Stimulated activated CD8-positive, alpha-beta memory T cell treated with anti-CD3 and anti-CD28 coated beads, Interleukin-2, amount 100 ng/mL, for 1 hour (primary cell): ENCODE measurements around the gene ARHGEF11.

ENCODE experiments used
- DNase-seq, 2 donors: peaks; one replicate each; pipeline ENCODE4 v3.0.0-alpha.2; 2020; ENCODE audit warnings: low read depth in 2 of 2

The ARHGEF11 gene

DNA sequence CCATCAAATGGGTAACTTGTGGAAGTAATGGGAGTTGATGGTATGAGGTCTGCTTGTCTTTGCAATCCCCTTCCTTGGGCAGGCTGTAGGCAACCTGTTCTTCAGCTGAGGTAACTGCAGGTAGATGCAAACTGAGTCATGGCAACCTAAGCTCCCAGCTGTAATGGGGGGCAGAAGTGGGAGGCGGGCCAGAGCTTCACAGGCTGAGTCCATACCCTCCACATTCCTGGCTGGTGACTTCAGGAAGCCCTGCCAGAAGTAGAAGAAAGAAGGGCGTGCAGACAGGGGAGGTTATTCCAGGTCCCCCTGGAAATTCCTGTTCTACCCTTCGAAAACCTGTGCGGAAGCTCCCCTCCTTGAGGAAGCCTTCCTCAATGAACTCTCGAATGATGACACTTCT is 44.9 kb downstream of the ARHGEF11 start:
- DNase-seq: no peak

DNA sequence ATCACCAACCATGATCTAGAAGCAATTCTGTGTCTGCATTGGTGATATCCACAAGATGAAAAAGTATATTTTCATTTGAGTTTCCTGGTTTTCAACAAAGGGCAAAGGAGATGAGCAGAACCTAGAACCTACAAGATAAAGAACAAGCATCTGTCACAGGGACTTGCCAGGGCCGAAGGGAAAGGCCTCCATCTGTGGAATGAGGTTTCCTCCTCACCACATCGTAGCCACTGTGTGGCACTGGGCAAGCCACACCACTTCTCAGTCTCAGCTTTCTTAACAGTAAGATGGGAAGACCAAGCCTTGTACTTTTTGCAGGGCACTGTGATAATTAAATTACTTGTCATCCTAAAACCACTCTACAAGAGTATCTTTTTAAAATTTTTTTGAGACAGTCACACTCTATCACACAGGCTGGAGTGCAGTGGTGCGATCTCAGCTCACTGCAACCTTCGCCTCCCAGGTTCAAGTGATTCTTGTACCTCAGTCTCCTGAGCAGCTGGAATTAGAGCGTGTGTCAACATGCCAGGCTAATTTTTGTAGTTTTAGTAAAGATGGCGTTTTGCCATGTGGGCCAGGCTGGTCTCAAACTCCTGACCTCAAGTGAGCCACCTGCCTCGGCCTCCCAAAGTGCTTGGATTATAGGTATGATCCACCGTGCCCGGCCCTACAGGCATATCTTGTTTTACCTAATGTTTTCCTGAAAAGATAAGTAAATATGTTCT is 45.8 kb downstream of the ARHGEF11 start:
- DNase-seq: no peak

DNA sequence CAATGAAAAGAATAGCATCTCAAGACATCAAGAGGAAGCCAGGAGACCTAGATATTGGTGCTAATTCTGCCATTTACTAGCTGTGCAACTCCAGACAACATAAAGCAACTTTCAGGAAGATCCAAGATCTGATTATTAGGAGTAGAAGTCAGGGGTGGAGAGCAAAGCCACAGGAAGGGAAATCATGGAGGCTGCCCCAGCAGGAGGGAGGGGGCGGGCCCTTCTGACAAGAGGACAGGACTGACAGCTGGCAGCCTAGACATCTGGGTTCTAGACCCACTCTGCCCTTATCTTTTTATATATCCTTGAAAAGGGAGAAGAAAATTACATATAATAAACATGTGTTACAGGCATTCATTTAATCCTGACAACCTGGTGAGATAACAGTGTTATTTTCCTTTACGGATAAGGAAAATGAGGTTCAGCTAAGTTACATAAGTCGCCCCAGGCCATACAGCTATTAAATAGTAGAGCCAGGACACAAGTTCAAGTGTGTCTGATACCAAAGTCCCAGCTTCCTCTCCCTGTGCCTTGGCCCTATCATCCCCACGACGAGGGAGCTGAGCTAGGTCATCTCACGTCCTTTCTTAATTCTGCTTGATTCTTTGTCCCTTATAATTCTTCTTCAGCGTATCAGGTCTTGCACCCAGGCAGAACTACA is 46.6 kb downstream of the ARHGEF11 start:
- DNase-seq: no peak

DNA sequence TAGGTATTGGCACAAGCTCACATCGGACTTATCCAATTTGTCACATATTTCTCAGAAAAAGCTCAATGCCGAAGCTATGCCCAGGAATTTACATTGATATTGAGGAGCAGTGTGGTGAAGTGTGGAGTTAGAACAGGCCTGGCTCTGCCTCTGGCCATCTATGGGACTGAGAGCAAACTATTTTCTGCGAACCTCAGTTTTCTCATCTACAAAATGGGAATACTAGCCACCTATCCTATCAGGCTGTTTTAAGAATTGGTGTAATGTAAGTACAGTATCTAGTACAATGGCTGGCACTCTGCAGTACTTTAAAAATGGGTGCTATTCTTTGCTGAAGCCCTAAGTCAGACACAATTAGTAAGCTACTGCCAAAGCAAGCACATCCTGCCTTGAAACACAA is 47.2 kb downstream of the ARHGEF11 start:
- DNase-seq: no peak

DNA sequence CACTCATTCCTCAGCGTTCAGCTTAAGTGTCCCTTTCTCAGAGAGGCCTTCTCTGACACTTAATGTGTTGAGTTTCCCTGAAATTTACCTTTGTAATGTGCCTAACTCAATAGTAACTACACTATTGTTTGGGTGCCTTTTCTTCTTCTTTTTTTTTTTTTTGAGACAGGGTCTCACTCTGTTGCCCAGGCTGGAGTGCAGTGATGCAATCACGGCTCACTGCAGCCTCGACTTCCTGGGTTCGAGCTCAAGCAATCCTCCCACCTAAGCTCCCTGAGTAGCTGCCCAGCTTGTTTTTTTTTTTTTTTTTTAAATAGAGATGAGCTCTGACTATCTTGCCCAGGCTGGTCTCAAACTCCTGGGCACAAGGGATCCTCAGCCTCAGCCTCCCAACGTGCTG is 50.1 kb downstream of the ARHGEF11 start:
- no peak for DNase-seq

DNA sequence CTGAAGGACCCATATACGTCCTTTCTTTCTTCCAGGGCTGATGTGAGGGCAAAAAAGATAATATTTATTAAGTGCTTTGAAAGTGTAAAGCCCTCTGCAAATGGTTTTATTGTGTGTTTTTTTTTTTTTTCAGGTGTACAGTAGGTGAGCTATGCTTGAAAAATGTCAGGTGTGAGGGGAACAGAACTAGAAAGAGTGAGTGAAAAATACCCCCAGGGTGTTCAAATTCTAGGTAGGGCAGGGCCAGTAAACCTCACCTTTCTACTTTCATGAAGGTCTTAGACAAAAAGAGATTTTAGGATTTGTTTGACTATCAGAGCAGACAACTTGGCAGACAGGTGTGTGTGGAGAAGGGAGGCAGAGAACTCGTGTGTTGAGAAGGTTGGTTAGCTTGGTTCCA is 51.3 kb downstream of the ARHGEF11 start:
- DNase-seq: no peak

DNA sequence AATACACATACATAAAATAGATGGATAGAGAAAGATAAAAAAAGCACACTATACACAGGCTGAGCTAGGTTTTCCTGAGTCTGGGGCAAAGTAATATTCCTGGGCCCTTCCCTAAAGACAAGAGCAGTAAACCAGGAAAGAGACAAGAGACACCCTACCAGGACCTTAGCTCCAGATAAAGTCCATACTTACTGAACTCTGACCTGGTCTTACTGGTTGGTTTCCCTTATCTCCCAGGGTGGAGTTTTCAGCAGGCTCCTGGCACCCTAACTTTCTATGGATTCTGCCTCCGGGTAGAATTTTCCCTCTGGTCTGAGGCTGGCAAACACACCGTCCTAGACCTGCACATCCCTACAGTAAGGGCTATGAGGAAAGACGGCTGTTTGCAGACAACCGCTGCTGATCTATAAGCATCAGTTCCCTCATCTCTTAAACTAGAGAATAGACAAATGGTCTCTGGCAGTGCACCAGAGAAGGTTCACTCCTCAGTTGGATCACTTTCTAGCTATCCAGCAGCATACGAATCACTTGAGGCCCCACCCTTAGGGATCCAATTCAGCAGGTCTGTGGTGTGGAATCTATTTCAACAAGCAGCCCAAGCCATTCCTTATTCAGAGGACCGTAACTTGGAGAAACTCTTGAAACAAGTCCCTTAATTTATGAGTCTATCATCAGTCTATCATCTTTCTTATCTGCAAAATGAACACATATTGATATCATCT is 52.0 kb downstream of the ARHGEF11 start:
- DNase-seq: no peak

DNA sequence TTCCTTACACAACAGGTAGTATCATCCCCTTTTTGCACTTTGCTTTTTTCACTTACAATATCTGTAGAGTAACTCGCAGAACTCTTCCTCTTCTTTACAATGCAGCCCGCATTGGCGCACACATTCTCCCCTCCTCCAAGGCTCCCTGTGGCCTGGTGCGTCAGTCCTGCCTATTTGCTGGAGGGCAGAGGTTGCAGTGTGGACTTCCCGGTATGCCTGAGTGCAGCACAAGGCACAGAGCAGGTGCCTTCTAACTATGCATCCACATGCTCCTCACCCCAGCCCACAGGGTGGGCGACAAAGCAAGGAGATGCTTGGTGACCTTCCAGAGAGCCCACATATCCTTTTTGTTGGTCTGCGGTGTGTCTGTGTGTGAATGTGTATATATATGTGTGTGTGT is 53.3 kb downstream of the ARHGEF11 start:
- DNase-seq: no peak

DNA sequence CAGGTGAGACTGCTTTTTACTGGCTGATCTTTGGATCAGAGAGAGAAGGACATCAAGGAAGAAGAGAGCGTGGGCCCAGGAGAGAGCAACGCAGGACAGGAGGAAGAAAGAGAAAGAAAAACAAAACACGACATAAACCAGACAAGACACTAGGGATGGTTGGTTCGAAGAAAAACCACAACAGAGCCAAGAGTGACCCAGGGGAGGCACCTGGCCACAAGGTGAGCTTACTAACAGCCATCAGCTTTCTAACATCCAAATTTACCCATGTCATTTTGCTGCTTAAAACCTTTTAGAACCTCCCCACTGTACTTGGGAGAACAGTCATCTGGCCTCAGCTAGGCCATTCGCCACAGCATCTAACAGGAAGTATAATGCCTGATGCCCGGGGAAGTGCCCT is 57.8 kb downstream of the ARHGEF11 start:
- DNase-seq: no peak

DNA sequence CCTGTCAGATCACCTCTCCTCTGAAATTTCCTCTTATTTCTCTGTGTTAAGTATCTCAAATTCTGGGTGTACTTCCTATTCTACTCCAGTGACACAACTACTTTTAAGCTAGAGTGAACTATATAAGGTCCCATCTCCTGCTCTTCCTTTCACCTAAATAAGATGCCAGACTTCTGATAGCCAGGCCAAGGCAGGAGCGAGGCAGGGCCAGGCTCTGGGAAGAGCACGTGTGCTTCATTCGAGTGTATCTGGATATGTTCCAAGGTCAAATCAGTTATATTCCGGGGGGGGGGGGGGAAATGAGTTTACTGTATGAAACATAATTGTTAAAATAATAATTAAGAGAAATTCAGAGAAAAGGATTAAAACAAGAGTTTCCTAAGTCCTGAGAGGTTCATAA is 65.0 kb downstream of the ARHGEF11 start:
- DNase-seq: no peak

DNA sequence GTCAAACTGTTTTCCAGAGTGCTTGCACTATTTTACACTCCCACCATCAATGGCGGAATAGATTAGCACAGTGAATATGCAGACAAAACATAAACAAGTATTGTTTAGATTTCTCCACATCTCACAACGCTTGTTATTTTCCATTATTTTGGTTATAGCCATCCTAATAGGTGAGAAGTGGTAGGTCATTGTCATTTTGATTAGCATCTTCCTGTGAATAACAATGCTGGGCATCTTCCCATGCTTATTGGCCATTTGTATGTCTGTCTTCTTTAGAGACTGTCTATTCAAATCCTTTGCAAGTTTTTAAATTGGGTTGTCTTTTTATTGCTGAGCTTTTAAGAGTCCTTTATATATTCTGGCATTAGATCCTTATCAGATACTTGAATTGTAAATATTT is 70.5 kb downstream of the ARHGEF11 start:
- DNase-seq: no peak

DNA sequence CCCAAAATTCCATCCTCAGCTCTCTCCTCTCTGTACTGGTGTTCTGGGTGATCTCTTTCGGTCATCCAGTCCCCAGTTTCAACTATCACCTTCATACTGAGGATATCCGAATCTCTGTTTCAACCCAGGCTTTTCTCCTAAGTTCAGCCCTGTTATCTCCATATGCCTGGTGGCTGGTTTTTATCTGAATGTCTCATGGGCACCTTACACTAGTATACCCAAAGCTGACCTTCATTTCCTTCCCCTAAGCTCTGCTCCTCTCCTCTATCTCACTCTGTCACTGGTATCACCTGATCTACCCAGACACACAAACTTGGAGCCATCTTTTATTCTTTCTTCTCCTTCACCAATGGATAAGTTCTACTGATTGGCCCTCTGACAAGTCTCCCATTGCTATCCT is 72.1 kb downstream of the ARHGEF11 start:
- no peak for DNase-seq

DNA sequence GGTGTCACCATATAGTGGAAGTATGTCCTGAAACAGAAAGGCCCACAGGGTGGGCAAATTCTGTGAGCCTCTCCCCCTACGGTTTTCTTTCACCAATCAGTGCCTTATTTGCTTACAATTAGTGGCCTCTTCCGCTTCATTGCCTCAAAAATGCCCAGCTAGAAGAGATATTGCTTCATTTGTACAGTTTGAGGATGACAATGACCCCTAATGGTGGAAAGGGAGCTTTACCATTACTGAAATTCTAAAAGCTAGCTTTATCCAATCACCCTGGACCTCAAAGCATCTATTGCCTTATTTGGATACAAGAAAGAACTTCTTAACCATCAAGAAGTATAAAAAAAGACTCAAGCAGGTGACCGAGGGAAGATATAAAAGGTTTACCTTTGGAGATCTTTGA is 75.5 kb downstream of the ARHGEF11 start:
- no peak for DNase-seq

DNA sequence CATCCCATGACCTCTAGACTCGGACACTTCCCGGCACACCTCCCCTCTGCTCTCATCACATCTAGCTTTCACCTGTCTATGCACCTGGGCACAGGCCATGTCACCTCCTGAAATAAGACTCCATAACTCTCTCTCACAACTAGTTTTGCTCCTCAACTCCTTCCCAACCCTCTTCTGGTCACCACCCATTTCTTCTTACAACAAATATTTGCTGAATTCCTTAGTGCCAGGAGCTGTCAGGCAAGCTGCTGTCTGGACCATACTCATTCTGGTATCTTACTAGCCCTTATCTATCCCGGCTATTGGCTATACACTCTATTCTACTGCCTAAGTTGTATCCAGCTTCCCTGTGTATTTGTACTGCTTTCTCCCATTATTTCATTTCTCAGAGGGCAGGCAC is 76.0 kb downstream of the ARHGEF11 start:
- no peak for DNase-seq

DNA sequence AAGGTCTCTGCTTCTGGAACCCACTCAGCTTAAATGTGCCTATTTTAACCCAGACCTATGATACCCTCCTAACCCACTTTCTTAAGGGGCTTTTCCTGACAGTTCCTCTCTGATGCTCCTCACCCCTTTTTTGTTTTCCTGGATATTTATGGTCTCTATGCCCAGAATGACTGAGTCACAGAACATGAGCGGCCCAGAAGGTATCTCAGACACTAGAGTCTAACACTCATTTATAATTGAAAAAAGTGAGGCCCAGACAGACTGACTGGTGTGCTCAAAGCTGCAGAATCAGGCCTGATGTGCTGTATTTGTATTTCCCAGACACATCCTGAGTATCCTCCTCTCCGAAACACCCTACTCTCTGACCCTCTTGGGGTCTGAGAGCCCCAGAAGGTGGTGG is 81.1 kb downstream of the ARHGEF11 start:
- DNase-seq: no peak

DNA sequence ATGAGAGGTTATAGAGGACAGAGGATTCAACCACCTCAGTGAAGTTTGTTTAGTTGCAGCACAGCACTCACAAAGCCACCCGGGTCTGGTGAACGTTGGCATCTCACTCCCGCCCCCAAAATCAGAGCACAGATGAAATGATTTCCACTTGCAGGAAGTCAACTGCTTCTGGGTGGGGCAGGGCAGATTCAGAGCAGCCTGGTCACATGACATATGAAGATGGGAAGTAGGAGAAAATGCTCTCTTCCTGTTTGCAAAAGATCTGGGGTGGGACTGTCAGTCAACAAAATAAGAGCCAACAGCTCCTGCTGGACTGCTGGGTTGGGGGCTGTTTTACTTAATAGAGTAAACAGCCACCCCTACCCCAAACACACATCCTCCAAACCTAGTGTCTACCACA is 81.9 kb downstream of the ARHGEF11 start:
- peak; percentile 4 for DNase-seq

DNA sequence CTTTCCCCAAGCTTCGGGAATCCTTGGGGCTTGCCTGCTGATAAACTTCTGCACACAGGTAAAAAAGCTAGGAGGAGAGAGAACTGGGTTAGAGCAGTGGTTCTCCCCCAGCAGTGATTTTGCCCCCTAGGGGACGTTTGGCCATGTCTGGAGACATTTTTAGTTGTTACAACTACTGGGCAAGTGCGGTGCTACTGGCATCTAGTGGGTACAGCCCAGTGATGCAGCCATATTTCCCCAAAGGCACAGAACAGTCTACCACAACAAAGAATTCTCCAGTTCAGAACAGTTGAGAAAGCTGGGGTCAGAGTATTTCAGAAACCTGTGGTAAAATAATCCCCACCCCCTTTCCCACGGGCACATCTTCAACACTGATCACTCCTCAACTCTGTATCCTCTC is 83.8 kb downstream of the ARHGEF11 start:
- no peak for DNase-seq

DNA sequence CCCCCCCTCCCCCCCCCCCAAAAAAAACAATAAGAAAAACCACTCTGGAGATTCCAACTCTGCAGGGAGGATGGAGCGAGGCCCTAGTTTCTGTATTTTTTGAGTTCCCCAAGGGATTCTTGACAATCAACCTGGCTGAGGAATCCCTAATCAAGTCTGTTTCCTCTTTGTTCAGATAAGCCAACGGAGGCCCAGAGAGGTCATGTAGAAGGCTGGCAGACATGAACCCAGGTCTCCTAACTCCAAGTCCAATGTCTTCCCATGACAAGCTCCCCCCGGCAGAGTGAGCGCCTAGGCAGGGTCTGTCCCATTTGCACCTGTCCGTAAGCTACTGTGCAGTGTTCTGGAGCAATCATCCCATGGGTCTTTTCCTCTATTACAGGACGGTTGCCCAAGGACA is 85.6 kb downstream of the ARHGEF11 start:
- DNase-seq: no peak

DNA sequence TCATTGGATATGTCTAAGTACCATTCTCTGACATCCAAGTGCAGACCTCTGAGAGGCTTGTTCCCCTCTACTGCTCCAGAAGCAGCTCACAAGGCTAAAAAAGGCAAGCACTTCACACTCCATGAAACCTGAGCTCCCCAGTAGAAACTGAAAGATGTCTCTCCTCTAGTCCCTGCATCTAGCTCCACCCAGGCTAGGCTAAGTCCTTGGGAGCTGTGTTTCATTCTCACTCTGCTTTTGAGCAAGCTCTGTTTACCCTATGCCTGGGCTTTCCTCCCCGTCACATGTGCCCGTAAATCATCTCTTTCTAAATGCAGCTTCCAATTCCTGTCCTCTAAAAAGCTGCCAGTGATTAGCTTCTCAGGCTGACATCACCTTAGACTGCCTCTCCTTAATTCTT is 86.1 kb downstream of the ARHGEF11 start:
- DNase-seq: no peak

DNA sequence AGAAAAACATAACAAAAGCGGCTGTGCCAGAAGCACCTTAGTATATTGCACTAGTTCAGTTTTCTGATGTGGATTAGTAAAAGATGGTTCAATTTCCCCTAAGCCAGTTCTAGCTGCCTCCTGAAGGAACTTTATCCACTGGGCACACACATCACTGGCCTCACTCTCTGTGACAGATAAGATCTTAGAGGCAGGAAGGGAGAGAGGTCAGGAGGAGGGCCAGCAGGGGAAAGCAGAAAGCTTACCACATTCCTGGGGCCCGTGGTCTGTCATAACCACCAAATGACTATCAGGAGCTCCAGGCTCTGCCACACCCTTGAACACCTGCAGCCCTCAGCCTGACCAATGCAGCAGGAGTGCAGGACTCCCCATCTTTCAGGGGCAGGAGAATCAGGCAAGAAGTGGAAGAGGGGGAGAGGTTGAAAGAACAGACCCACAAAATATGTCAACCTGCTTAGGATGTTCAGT is 87.3 kb downstream of the ARHGEF11 start:
- no peak for DNase-seq

DNA sequence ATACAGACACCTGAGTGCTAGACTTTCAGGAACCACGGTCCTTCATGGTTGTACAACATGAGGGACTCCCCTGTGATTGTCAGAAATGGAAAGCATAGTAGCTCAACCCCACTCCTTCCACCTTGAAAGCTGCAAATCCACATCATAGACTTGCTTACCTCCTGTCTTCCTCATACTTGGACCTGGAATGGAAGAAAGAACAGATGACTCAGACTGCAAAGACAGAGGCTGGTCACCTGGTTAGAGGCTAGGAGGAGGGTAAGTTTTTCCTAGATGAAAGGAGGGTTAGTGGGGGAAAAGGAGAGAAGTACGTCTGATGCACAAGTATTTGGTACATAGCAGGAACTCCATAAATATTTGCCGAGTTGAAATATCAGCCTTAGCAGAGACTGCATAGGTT is 87.9 kb downstream of the ARHGEF11 start:
- no peak for DNase-seq

DNA sequence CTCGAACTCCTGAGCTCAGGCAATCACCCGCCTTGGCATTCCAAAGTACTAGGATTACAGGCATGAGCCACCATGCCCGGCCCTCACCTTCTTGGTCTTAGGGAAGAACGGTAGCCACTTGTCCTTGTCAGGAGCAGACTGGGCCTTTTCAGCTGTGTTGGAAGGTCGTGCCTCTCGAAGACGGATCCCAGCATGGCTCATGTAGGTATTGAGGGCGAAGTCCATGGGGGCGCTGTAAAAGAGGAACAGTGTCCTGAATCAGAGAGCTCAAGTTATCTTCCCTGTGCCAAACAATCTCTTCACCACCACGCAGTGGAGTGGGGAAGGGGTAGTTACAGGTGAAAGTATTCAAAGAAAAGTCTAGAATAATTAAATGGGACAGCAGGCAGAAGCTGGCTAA is 89.2 kb downstream of the ARHGEF11 start:
- no peak for DNase-seq

DNA sequence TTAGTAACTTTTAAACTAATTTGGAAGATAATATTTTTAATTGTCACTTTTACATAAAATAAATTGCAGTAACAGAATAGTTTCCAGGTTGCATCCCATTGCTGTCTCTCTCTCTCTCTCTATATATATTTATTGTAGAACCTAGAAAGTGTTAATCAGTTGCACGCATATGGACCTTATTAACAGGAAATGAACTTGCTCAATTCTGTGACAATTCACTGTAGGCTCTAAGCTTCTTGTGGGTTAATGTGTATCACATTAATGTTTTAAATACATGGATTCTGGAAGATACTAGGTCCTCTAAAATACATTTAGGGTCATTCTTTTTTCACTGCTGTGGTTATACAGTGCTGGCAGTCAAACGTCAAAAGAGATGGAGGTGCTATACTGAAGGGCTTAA is 92.0 kb downstream of the ARHGEF11 start:
- no peak for DNase-seq
